ENCODE measurements around the gene FSTL5. TPM values are rescaled to one million over a fixed set of nuclear protein-coding genes. Genes with fewer than 3 reads are reported as not detected.

The FSTL5 gene
- total and polyA plus RNA-seq, 2 of the 8 experiments (the other 6 are each of a cell fraction or from before 2014, with no cell fraction given) = 0.09 to 0.32 TPM

DNA sequence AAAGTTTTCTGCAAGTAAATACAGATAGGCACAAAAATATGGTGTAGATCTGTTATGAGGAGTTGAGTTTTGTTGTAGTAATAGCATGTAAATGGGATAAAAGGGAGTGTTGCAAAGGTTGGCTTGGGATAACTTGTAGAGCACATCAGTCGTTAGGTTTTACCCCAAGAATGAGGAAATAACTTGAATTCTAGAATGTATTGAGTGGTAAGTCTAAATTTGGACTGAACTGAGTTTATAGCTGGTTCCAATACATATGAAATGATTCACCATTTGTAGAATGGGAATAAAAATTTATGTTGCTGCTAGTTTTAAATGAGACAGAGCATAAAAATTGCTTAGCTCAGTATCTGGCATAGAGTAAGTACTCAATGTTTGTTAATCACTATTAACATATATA is 719.2 kb downstream of the FSTL5 start:
- Histone ChIP-seq H2BK20ac (ENCODE audit: low read length) (no peak overlapping the region), H4K8ac (ENCODE audit: extremely low read depth, insufficient read depth, low read length) (no peak overlapping the region), H4K5ac (ENCODE audit: insufficient read length, low read depth, low read length) (no peak overlapping the region), H4K91ac (replicated peaks; ENCODE audit: insufficient read length, low read length) (no peak overlapping the region), H3K36me3 (ENCODE audit: control insufficient read depth in 2 of 4, insufficient read depth in 4 of 4, low read length in 3 of 4) (no peaks in the 10 kb centered on the region), H3K4me2 (ENCODE audit: insufficient read depth in 1 of 2, low read depth in 2 of 2, low read length in 2 of 2) (no peak overlapping the region), H2AFZ (ENCODE audit: low read length) (no peak overlapping the region), H2AK5ac (ENCODE audit: low read depth, low read length) (no peak overlapping the region), H3K18ac (ENCODE audit: extremely low read depth, low read length) (no peak overlapping the region), H3K56ac (replicated peaks; ENCODE audit: insufficient read length, low read depth, low read length) (no peak overlapping the region), H3K23me2 (ENCODE audit: low read depth, low read length) (no peaks in the 10 kb centered on the region), H3K9ac (replicated peaks in 1 of 4; ENCODE audit: extremely low read depth in 1 of 4, low read depth in 3 of 4, low read length in 3 of 4) (no peak overlapping the region), H2BK120ac (replicated peaks; ENCODE audit: low read depth, low read length) (no peak overlapping the region), H2BK15ac (ENCODE audit: low read length) (no peak overlapping the region), H3K4me3 (ENCODE audit: extremely low read depth in 1 of 4, insufficient read depth in 2 of 4, low read depth in 3 of 4, low read length in 4 of 4) (no peak overlapping the region), H3K27me3 (replicated peaks in 1 of 4; ENCODE audit: control insufficient read depth in 3 of 4, extremely low read depth in 1 of 4, insufficient read depth in 3 of 4, low read length in 3 of 4) (no peaks in the 10 kb centered on the region), H2BK12ac (ENCODE audit: low read depth, low read length) (no peak overlapping the region), H3K79me1 (ENCODE audit: low read depth, low read length) (no peaks in the 10 kb centered on the region), H3K27ac (ENCODE audit: low read depth, low read length) (no peak overlapping the region), H3K23ac (ENCODE audit: insufficient read length) (no peak overlapping the region), H2BK5ac (ENCODE audit: low read depth, low read length) (no peak overlapping the region), H4K20me1 (replicated peaks in 1 of 2; ENCODE audit: control insufficient read depth in 1 of 2, insufficient read depth in 2 of 2, low read length in 2 of 2) (no peaks in the 10 kb centered on the region), H3K79me2 (ENCODE audit: control insufficient read depth in 1 of 2, insufficient read depth in 2 of 2, low read length in 2 of 2) (no peaks in the 10 kb centered on the region), H3K14ac (ENCODE audit: insufficient read length) (no peak overlapping the region), H3K4me1 (replicated peaks in 1 of 4; ENCODE audit: control insufficient read depth in 3 of 4, insufficient read depth in 4 of 4, low read length in 3 of 4) (peaks cover 0 to 9% (median 0%) of the 10 kb centered on the region in 4 experiments; a peak in 1 of 7 replicates), H3K4ac (replicated peaks; ENCODE audit: insufficient read length, low read depth, low read length) (no peak overlapping the region), H3K9me3 (ENCODE audit: insufficient read depth in 2 of 2, low read depth in 1 of 2, low read length in 1 of 2) (no peaks in the 10 kb centered on the region)
- FAIRE-seq (no peak), DNase-seq (ENCODE audit: low read depth in 1 of 2, low spot score in 2 of 2) (no peak)
- POLR2A ChIA-PET (ENCODE audit: partially characterized antibody) = no interaction called here
- CTCF ChIA-PET (ENCODE audit: partially characterized antibody) = no interaction called here
- no peak for TF ChIP-seq HDAC6 (IDR thresholded peaks at IDR 0.05; ENCODE audit: low read depth, low read length)
- no peak for TF ChIP-seq ASH2L (IDR thresholded peaks at IDR 0.05; ENCODE audit: low read length)
- TF ChIP-seq CREB1 (IDR thresholded peaks at IDR 0.05) = no peak
- TF ChIP-seq NRF1 (IDR thresholded peaks at IDR 0.05; ENCODE audit: low read depth, low read length) = no peak
- no peak for TF ChIP-seq SAP30 (IDR thresholded peaks at IDR 0.05; ENCODE audit: insufficient read depth, insufficient replicate concordance, low read length)
- TF ChIP-seq PHF8 (conservative IDR thresholded peaks at IDR 0.05; ENCODE audit: low read depth, low read length) = no peak
- no peak for TF ChIP-seq CHD2 (IDR thresholded peaks at IDR 0.05; ENCODE audit: low read length)
- TF ChIP-seq CHD1 (IDR thresholded peaks at IDR 0.05; ENCODE audit: low read depth, low read length) = no peak
- no peak for TF ChIP-seq BRCA1 (IDR thresholded peaks at IDR 0.05; ENCODE audit: low read depth, low read length)
- WGBS, 2 experiments (ENCODE audit: extremely low coverage in 1 of 2, insufficient coverage in 1 of 2, insufficient read length in 1 of 2, insufficient replicate concordance in 2 of 2, low coverage in 1 of 2, low lambda C conversion rate in 2 of 2, missing lambda C conversion rate in 1 of 2) = 100% methylated on average over 1 of the region's 1 CpG; no CpG with 5 or more reads in 1 of the 2 experiments

All from H1 (cell line).